ENCODE measurements around the gene GPR35. TPM values are rescaled to one million over a fixed set of nuclear protein-coding genes. Genes with fewer than 3 reads are reported as not detected.

Gene GPR35
- total RNA-seq, 1 donor from 2014 or later, result 0.77 TPM

DNA sequence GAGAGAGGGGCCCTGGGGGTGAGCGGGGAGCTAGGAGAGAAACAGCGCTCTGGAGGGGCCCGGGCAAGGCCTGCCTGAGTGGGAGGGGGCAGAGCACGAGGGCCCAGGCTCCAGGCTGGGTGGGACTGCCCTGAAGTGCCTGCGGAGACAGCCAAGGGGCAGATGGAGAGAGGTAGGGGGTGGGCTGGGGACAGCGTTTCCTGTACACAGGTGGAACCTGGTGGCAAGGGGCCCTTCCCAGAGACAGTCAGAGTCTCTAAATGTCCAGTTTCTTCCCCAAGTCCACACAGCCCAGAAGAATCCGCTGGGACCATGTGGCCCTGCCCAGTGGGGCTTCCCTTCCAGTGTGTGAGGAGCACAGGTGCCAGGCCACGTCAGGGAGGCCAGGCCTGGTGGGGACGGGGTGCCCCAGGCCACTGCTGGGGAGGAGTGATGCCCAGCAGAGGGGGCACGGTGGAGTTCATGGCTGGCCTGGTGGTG, 1.7 kb upstream of the GPR35 start:
- peaks cover 10% of the 10 kb centered on the region for H3K27me3 Mint-ChIP-seq (ENCODE audit: unreplicated experiment)
- no peak overlapping the region for H3K27ac Mint-ChIP-seq (ENCODE audit: unreplicated experiment)
- TF ChIP-seq, protein P1, sequence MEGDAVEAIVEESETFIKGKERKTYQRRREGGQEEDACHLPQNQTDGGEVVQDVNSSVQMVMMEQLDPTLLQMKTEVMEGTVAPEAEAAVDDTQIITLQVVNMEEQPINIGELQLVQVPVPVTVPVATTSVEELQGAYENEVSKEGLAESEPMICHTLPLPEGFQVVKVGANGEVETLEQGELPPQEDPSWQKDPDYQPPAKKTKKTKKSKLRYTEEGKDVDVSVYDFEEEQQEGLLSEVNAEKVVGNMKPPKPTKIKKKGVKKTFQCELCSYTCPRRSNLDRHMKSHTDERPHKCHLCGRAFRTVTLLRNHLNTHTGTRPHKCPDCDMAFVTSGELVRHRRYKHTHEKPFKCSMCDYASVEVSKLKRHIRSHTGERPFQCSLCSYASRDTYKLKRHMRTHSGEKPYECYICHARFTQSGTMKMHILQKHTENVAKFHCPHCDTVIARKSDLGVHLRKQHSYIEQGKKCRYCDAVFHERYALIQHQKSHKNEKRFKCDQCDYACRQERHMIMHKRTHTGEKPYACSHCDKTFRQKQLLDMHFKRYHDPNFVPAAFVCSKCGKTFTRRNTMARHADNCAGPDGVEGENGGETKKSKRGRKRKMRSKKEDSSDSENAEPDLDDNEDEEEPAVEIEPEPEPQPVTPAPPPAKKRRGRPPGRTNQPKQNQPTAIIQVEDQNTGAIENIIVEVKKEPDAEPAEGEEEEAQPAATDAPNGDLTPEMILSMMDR (IDR thresholded peaks at IDR 0.05; ENCODE audit: unreplicated experiment), result no peak
- H3K9me3 Mint-ChIP-seq (ENCODE audit: unreplicated experiment), result no peaks in the 10 kb centered on the region
- H3K4me3 Mint-ChIP-seq (ENCODE audit: unreplicated experiment), result no peak overlapping the region
- no peak for DNase-seq (ENCODE audit: low spot score)
- peaks cover 3% of the 10 kb centered on the region for H3K36me3 Mint-ChIP-seq (ENCODE audit: low read depth, unreplicated experiment)
- peaks cover 5% of the 10 kb centered on the region for H3K4me1 Mint-ChIP-seq (ENCODE audit: unreplicated experiment)

DNA sequence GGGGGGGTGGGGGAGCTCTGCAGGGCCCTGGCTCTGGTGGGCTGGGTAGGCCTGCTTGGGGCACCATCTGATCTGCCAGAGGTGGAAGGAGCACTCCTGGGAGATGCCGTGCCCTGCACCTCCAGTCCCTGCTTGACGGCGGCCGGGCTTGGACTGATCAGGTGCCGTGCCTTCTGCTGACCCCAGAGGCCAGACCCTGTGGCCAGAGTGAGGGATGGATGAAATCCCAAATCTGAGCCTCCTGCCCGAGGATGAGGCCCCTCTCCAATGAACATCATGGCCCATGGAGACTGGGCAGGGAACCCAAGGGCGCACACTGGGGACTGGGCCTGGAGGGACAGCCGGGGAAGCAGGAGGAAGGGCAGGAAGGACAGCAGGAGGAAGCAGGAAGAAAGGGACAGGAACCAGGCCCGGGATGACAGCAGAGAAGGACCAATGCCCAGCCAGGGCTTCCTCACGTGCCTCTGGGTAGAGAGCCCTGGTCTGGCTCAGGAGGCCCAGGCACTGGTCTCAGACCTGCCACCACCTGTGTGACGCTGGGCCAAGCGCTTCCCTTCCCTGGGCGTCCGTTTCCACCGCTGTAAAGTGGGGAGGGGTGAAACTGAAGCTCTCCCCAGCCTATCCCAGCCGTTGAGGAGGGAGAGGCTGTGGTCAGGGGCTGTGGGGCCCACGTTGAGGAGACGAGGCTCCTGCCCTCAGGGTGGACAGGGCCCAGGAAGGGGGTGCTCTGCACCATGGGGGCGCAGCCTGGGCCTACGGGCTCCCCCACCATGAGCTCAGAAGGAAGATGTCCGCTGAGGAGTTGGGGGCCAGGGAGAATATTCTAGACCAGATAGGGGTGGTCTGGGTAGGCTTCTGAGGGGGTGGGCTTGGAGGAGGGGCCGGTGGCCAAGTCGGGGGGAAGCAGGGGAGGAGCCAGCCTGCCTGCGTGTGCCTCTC, 1.0 kb upstream of the GPR35 start:
- Mint-ChIP-seq H3K27ac (ENCODE audit: unreplicated experiment) (no peak overlapping the region), H3K4me1 (ENCODE audit: unreplicated experiment) (peaks cover 5% of the 10 kb centered on the region), H3K36me3 (ENCODE audit: low read depth, unreplicated experiment) (peaks cover 3% of the 10 kb centered on the region), H3K27me3 (ENCODE audit: unreplicated experiment) (peaks cover 7% of the 10 kb centered on the region), H3K9me3 (ENCODE audit: unreplicated experiment) (no peaks in the 10 kb centered on the region), H3K4me3 (ENCODE audit: unreplicated experiment) (no peak overlapping the region)
- DNase-seq (ENCODE audit: low spot score), result no peak
- TF ChIP-seq, protein P1 (IDR thresholded peaks at IDR 0.05; ENCODE audit: unreplicated experiment), result no peak

DNA sequence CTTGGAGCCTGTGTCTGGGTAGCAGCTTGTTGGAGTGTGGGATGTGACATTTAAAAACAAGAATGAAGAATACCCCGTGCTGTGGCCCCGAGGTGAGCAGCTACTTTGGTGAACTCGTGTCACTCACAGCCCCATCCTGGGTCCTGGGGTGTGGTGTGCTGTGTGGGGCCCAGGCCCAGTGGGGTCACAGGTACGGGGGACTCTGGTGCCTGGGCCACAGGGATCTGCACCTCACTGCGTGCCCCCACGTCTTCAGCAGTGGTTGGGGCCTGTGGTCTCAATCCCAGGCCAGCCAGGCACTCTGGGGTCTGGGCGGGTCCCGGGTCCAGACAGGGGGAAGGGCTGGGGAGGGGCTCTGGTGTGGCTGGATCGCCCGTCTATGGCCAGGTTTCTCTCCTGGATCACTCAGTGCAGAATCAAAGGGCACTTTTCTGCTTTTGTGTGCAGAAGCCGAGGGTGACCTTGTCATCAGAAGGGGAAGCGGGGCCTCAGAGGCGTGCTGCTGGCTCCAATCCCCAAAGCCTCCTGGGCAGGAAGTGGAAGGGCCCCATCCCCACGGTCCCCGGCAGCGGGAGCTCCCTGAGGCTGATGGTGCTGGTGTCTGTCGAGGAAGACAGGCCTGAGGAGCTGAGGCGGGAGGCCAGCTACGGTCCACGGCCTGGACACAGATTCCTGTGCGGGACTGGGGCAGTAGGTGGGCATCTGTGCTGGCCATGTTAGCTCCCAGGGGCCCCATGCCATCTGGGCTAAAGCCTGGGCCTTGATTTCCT, 1.4 kb downstream of the GPR35 start:
- H3K4me3 Mint-ChIP-seq (ENCODE audit: unreplicated experiment), result no peak overlapping the region
- no peak overlapping the region for H3K27ac Mint-ChIP-seq (ENCODE audit: unreplicated experiment)
- H3K36me3 Mint-ChIP-seq (ENCODE audit: low read depth, unreplicated experiment), result no peaks in the 10 kb centered on the region
- H3K27me3 Mint-ChIP-seq (ENCODE audit: unreplicated experiment), result peaks cover 9% of the 10 kb centered on the region
- no peaks in the 10 kb centered on the region for H3K9me3 Mint-ChIP-seq (ENCODE audit: unreplicated experiment)
- peaks cover 3% of the 10 kb centered on the region for H3K4me1 Mint-ChIP-seq (ENCODE audit: unreplicated experiment)
- no peak for DNase-seq (ENCODE audit: low spot score)
- TF ChIP-seq, protein P1 (IDR thresholded peaks at IDR 0.05; ENCODE audit: unreplicated experiment), result no peak

DNA sequence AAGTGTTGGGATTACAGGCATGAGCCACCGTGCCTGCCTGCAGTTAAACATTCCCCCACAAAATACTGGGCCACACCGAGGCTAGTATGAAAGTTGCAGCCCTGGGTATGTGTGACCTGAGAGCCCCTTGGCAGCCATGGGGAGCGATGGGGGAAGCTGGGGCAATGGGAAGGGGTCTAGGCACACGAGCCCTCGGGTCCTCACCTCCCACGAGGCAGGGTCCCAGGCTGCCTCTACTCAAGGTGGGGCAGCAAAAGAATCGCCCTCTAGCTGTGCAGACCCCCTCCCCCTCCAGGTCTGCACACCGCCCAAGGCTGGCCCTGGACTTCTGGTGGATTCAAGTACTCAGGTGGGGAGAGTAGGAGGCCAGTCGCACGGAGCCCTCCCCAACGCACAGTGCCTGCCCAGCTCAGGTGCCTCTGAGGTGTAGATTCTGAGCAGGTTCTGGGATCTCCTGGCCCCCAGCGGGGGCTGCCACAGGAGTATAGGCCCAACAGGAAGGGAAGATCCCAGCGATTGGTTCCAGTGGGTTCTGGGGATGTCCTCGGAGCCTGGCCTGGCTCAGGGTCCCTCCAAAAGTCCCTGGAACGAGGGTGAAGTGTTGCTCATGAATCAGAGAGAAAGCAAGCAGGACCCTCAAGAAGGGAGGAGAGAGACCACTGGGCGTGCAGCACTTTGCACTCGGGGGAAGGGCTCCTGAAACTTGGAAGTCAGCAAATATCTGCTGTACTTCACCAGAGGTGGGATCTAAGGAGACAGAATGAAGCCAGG, 2.6 kb downstream of the GPR35 start:
- TF ChIP-seq, protein P1 (IDR thresholded peaks at IDR 0.05; ENCODE audit: unreplicated experiment), result no peak
- peaks cover 2% of the 10 kb centered on the region for H3K36me3 Mint-ChIP-seq (ENCODE audit: low read depth, unreplicated experiment)
- H3K4me1 Mint-ChIP-seq (ENCODE audit: unreplicated experiment), result no peaks in the 10 kb centered on the region
- no peak for DNase-seq (ENCODE audit: low spot score)
- no peak overlapping the region for H3K27ac Mint-ChIP-seq (ENCODE audit: unreplicated experiment)
- no peak overlapping the region for H3K4me3 Mint-ChIP-seq (ENCODE audit: unreplicated experiment)
- H3K27me3 Mint-ChIP-seq (ENCODE audit: unreplicated experiment), result peaks cover 4% of the 10 kb centered on the region
- peaks cover 6% of the 10 kb centered on the region for H3K9me3 Mint-ChIP-seq (ENCODE audit: unreplicated experiment)
